Measurements from ENCODE around the gene SETD9. TPM values are rescaled to one million over a fixed set of nuclear protein-coding genes. Genes with fewer than 3 reads are reported as not detected.
A peak's percentile ranks its signal among the peaks of the same experiment; 100 is the strongest.

The SETD9 gene
- polyA plus RNA-seq, 3 donors, result 5.8 to 24.8 (median 7.8) TPM

GRCh38 chr5:56917534-56917933 is 8.1 kb downstream of the SETD9 start:
- H3K27me3 Mint-ChIP-seq (ENCODE audit: low read depth in 3 of 3), result peaks cover 0 to 2% (median 0%) of the 10 kb centered on the region in 3 donors
- Histone ChIP-seq H3K79me2 (ENCODE audit: insufficient read depth, low read length) (no peaks in the 10 kb centered on the region), H3K4me3 (replicated peaks in 1 of 3; ENCODE audit: low read depth in 2 of 3, low read length in 3 of 3) (no peak overlapping the region), H3K9ac (ENCODE audit: insufficient read depth, low read length, poor library complexity, severe bottlenecking) (no peak overlapping the region), H2AFZ (ENCODE audit: insufficient read depth, low read depth, low read length, poor library complexity, severe bottlenecking) (no peak overlapping the region), H4K20me1 (ENCODE audit: insufficient read depth, low read length) (no peaks in the 10 kb centered on the region), H3K9me3 (replicated peaks in 1 of 2; ENCODE audit: control insufficient read depth in 1 of 2, insufficient read depth in 1 of 2, low read length in 2 of 2) (no peaks in the 10 kb centered on the region), H3K4me1 (ENCODE audit: control insufficient read depth in 1 of 2, insufficient read depth in 2 of 2, low read length in 2 of 2) (no peaks in the 10 kb centered on the region), H3K36me3 (replicated peaks in 1 of 2; ENCODE audit: control insufficient read depth in 1 of 2, insufficient read depth in 2 of 2, low read length in 2 of 2) (peaks cover 9 to 18% of the 10 kb centered on the region in 2 donors), H3K27me3 (ENCODE audit: control insufficient read depth in 2 of 2, insufficient read depth in 2 of 2, low read length in 2 of 2) (no peaks in the 10 kb centered on the region), H3K27ac (ENCODE audit: low read depth in 1 of 2, low read length in 2 of 2) (no peak overlapping the region), H3K4me2 (replicated peaks; ENCODE audit: extremely low read depth, low read length, poor library complexity, severe bottlenecking) (no peak overlapping the region)
- intact Hi-C loops (cut with micrococcal nuclease), result no loop called here
- H3K4me3 Mint-ChIP-seq, result no peak overlapping the region
- H3K27ac Mint-ChIP-seq, result no peak overlapping the region
- no CpG with 5 or more reads among the region's 2 CpGs for WGBS (ENCODE audit: insufficient coverage)
- DNase-seq, result no peak
- peaks cover 19 to 37% of the 10 kb centered on the region in 2 donors for H3K36me3 Mint-ChIP-seq
- TF ChIP-seq CTCF (IDR thresholded peaks at IDR 0.05), result no peak
- H3K9me3 Mint-ChIP-seq, result no peaks in the 10 kb centered on the region
- H3K4me1 Mint-ChIP-seq, result no peaks in the 10 kb centered on the region

- no peak overlapping the region for H3K4me3 Mint-ChIP-seq
- no peak for TF ChIP-seq CTCF (IDR thresholded peaks at IDR 0.05)
- H3K9ac ChIP-seq (ENCODE audit: insufficient read depth, low read length, poor library complexity, severe bottlenecking), result no peak overlapping the region
- no peaks in the 10 kb centered on the region for H4K20me1 ChIP-seq (ENCODE audit: insufficient read depth, low read length)
- H3K36me3 Mint-ChIP-seq, result peaks cover 25 to 43% of the 10 kb centered on the region in 2 donors
- H3K4me3 ChIP-seq (replicated peaks in 1 of 3; ENCODE audit: low read depth in 2 of 3, low read length in 3 of 3), result no peak overlapping the region
- DNase-seq, result no peak
- H3K9me3 Mint-ChIP-seq, result no peaks in the 10 kb centered on the region
- H3K27me3 Mint-ChIP-seq (ENCODE audit: low read depth in 3 of 3), result peaks cover 0 to 2% (median 0%) of the 10 kb centered on the region in 3 donors
- H2AFZ ChIP-seq (ENCODE audit: insufficient read depth, low read depth, low read length, poor library complexity, severe bottlenecking), result no peak overlapping the region
- H3K27ac ChIP-seq (ENCODE audit: low read depth in 1 of 2, low read length in 2 of 2), result no peak overlapping the region
- H3K36me3 ChIP-seq (replicated peaks in 1 of 2; ENCODE audit: control insufficient read depth in 1 of 2, insufficient read depth in 2 of 2, low read length in 2 of 2), result peaks cover 14 to 23% of the 10 kb centered on the region in 2 donors
- H3K27ac Mint-ChIP-seq, result peak overlapping the region in 2 of 7 donors; percentile 0 to 55
- H3K79me2 ChIP-seq (ENCODE audit: insufficient read depth, low read length), result no peaks in the 10 kb centered on the region
- no peaks in the 10 kb centered on the region for H3K9me3 ChIP-seq (replicated peaks in 1 of 2; ENCODE audit: control insufficient read depth in 1 of 2, insufficient read depth in 1 of 2, low read length in 2 of 2)
- H3K27me3 ChIP-seq (ENCODE audit: control insufficient read depth in 2 of 2, insufficient read depth in 2 of 2, low read length in 2 of 2), result no peaks in the 10 kb centered on the region
- H3K4me2 ChIP-seq (replicated peaks; ENCODE audit: extremely low read depth, low read length, poor library complexity, severe bottlenecking), result no peak overlapping the region
- 100% methylated on average over 1 of the region's 2 CpGs for WGBS (ENCODE audit: insufficient coverage)
- intact Hi-C loops (cut with micrococcal nuclease), result no loop called here
- H3K4me1 ChIP-seq (ENCODE audit: control insufficient read depth in 1 of 2, insufficient read depth in 2 of 2, low read length in 2 of 2), result no peaks in the 10 kb centered on the region
- no peaks in the 10 kb centered on the region for H3K4me1 Mint-ChIP-seq
Observed at GRCh38 chr5:56918054-56918453, 8.7 kb downstream of the SETD9 start.

Measured in CD14-positive monocyte (primary cell).